ENCODE results near the gene RAB9A. TPM values are rescaled to one million over a fixed set of nuclear protein-coding genes. Genes with fewer than 3 reads are reported as not detected.

The RAB9A gene
- total RNA-seq, 1 donor from 2014 or later, result 15.0 TPM

- Histone ChIP-seq H3K36me3 (no peaks in the 10 kb centered on the region), H3K27me3 (no peaks in the 10 kb centered on the region), H3K9me3 (no peaks in the 10 kb centered on the region), H3K4me1 (peaks cover 44% of the 10 kb centered on the region), H3K4me3 (peak overlapping the region in 1 of 2 donors; percentile 60), H3K27ac (no peak overlapping the region)
- intact Hi-C loops (cut with DNase I), result no loop called here
- no peak for TF ChIP-seq CTCF (IDR thresholded peaks at IDR 0.05)
- no peak for TF ChIP-seq POLR2A (IDR thresholded peaks at IDR 0.05)
- TF ChIP-seq POLR2AphosphoS5 (IDR thresholded peaks at IDR 0.05; ENCODE audit: insufficient read depth in 1 of 2, low read depth in 1 of 2), result no peak
- DNase-seq (ENCODE audit: extremely low spot score in 2 of 2), result no peak
Observed at GRCh38 chrX:13691841-13692371, 3.0 kb downstream of the RAB9A start.

- no peaks in the 10 kb centered on the region for H3K27me3 ChIP-seq
- no peak for DNase-seq (ENCODE audit: extremely low spot score in 2 of 2)
- H3K9me3 ChIP-seq, result no peaks in the 10 kb centered on the region
- TF ChIP-seq POLR2A (IDR thresholded peaks at IDR 0.05), result no peak
- no peak for TF ChIP-seq POLR2AphosphoS5 (IDR thresholded peaks at IDR 0.05; ENCODE audit: insufficient read depth in 1 of 2, low read depth in 1 of 2)
- no peak for TF ChIP-seq CTCF (IDR thresholded peaks at IDR 0.05)
- H3K4me1 ChIP-seq, result peaks cover 44% of the 10 kb centered on the region
- no peak overlapping the region for H3K4me3 ChIP-seq
- no peaks in the 10 kb centered on the region for H3K36me3 ChIP-seq
- H3K27ac ChIP-seq, result no peak overlapping the region
- intact Hi-C loops (cut with DNase I), result no loop called here
Observed at GRCh38 chrX:13692771-13693231, 3.9 kb downstream of the RAB9A start.

- H3K36me3 ChIP-seq, result no peaks in the 10 kb centered on the region
- no peak for DNase-seq (ENCODE audit: extremely low spot score in 2 of 2)
- peaks cover 44% of the 10 kb centered on the region for H3K4me1 ChIP-seq
- H3K27ac ChIP-seq, result peak overlapping the region; percentile 34
- no peak for TF ChIP-seq CTCF (IDR thresholded peaks at IDR 0.05)
- no peak for TF ChIP-seq POLR2AphosphoS5 (IDR thresholded peaks at IDR 0.05; ENCODE audit: insufficient read depth in 1 of 2, low read depth in 1 of 2)
- TF ChIP-seq POLR2A (IDR thresholded peaks at IDR 0.05), result no peak
- H3K9me3 ChIP-seq, result no peaks in the 10 kb centered on the region
- intact Hi-C loops (cut with DNase I), result no loop called here
- H3K4me3 ChIP-seq, result no peak overlapping the region
- H3K27me3 ChIP-seq, result no peaks in the 10 kb centered on the region
Observed at GRCh38 chrX:13693341-13693961, 4.5 kb downstream of the RAB9A start.

GRCh38 chrX:13694359-13694758 is 5.4 kb downstream of the RAB9A start:
- intact Hi-C loops (cut with DNase I), result no loop called here
- H3K27me3 ChIP-seq, result no peaks in the 10 kb centered on the region
- TF ChIP-seq POLR2AphosphoS5 (IDR thresholded peaks at IDR 0.05; ENCODE audit: insufficient read depth in 1 of 2, low read depth in 1 of 2) (no peak), CTCF (IDR thresholded peaks at IDR 0.05) (no peak), POLR2A (IDR thresholded peaks at IDR 0.05) (no peak)
- H3K36me3 ChIP-seq, result no peaks in the 10 kb centered on the region
- peak overlapping the region in 1 of 2 donors; percentile 7 for H3K4me3 ChIP-seq
- no peak for DNase-seq (ENCODE audit: extremely low spot score in 2 of 2)
- H3K27ac ChIP-seq, result peak overlapping the region; percentile 34
- H3K9me3 ChIP-seq, result no peaks in the 10 kb centered on the region
- peaks cover 45% of the 10 kb centered on the region for H3K4me1 ChIP-seq

- H3K27me3 ChIP-seq, result no peaks in the 10 kb centered on the region
- no peaks in the 10 kb centered on the region for H3K9me3 ChIP-seq
- H3K36me3 ChIP-seq, result no peaks in the 10 kb centered on the region
- H3K4me3 ChIP-seq, result peak overlapping the region in 1 of 2 donors; percentile 7
- DNase-seq (ENCODE audit: extremely low spot score in 2 of 2), result no peak
- peaks cover 51% of the 10 kb centered on the region for H3K4me1 ChIP-seq
- TF ChIP-seq POLR2A (IDR thresholded peaks at IDR 0.05) (no peak), CTCF (IDR thresholded peaks at IDR 0.05) (no peak), POLR2AphosphoS5 (IDR thresholded peaks at IDR 0.05; ENCODE audit: insufficient read depth in 1 of 2, low read depth in 1 of 2) (no peak)
- intact Hi-C loops (cut with DNase I), result no loop called here
- peak overlapping the region; percentile 34 for H3K27ac ChIP-seq
Observed at GRCh38 chrX:13694983-13695382, 6.1 kb downstream of the RAB9A start.
